ENCODE measurements around the gene GJA9.

DNA sequence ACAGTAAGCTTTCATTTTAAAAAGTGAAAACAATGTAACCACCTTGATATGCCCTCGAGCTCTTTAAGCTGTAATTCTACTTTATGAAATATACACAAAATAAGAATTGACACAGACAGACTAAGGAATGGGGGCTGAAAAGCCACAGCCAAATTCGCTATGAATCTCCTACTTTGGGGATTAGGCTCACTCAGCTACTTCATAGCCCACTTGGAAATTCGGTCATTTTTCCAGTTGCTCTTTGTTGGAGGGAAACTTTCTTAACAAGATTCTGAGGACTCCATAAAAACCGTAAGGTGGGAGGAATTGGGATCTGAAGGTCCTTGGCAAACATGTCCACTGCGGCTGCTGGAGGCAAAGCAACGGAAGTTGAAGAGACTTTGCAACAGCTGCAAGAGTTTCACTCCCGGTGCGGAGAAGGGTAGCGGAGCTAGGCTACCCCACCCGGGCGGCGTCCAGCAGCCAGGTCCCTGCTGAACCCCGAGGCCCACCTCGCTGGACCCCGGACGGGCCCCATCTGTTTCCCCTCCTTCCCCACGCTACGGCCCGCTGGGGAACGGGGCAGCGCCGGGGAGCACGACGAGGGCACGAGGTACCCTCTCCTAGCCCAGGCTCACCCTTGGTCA lies 8.9 kb downstream of the GJA9 start:
- TF ChIP-seq, protein P1, sequence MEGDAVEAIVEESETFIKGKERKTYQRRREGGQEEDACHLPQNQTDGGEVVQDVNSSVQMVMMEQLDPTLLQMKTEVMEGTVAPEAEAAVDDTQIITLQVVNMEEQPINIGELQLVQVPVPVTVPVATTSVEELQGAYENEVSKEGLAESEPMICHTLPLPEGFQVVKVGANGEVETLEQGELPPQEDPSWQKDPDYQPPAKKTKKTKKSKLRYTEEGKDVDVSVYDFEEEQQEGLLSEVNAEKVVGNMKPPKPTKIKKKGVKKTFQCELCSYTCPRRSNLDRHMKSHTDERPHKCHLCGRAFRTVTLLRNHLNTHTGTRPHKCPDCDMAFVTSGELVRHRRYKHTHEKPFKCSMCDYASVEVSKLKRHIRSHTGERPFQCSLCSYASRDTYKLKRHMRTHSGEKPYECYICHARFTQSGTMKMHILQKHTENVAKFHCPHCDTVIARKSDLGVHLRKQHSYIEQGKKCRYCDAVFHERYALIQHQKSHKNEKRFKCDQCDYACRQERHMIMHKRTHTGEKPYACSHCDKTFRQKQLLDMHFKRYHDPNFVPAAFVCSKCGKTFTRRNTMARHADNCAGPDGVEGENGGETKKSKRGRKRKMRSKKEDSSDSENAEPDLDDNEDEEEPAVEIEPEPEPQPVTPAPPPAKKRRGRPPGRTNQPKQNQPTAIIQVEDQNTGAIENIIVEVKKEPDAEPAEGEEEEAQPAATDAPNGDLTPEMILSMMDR (conservative IDR thresholded peaks at IDR 0.05; ENCODE audit: low read depth, low read length) = no peak
- no peak for TF ChIP-seq EZH2 (IDR thresholded peaks at IDR 0.05; ENCODE audit: borderline replicate concordance, low read depth, low read length, poor library complexity, severe bottlenecking)
